TTC549 (cell line): Measurements from ENCODE around the gene KLHL17.

Experiments
- FAIRE-seq: peaks from 2 replicates; lab custom pipeline; 2012; peaks lifted over from hg19 to GRCh38; lab: Jason Lieb, UNC

KLHL17 gene

GRCh38 chr1:952603-953002 is 7.8 kb upstream of the KLHL17 start:
- no peak for FAIRE-seq

- no peak for FAIRE-seq
These were observed 6.7 kb upstream of the KLHL17 start for GRCh38 chr1:953524-954320.

- FAIRE-seq: no peak
These were observed 5.5 kb upstream of the KLHL17 start for GRCh38 chr1:954927-955326.

GRCh38 chr1:955474-955873 is 4.9 kb upstream of the KLHL17 start:
- no peak for FAIRE-seq

GRCh38 chr1:956636-957035 is 3.7 kb upstream of the KLHL17 start:
- no peak for FAIRE-seq

- FAIRE-seq: no peak
These were observed 1.3 kb upstream of the KLHL17 start, which contains the start of gene NOC2L for GRCh38 chr1:958823-959730. Gene NOC2L, minus strand, starts transcription at chr1:959256. Its CDS starts 16 bp downstream, at chr1:959240.

- no peak for FAIRE-seq
These were observed 537 bp upstream of the KLHL17 start for GRCh38 chr1:959731-960362.

- no peak for FAIRE-seq
These were observed 817 bp downstream of the KLHL17 start for GRCh38 chr1:961132-961669.

- no peak for FAIRE-seq
These were observed 2.3 kb downstream of the KLHL17 start for GRCh38 chr1:962381-963300.

- no peak for FAIRE-seq
These were observed 2.9 kb downstream of the KLHL17 start for GRCh38 chr1:963301-963651.

- FAIRE-seq: no peak
These were observed 3.6 kb downstream of the KLHL17 start for GRCh38 chr1:963746-964525.

- no peak for FAIRE-seq
These were observed 4.5 kb downstream of the KLHL17 start for GRCh38 chr1:964691-965525.

GRCh38 chr1:965526-966134 is 5.2 kb downstream of the KLHL17 start:
- FAIRE-seq: no peak

GRCh38 chr1:966135-966703 is 5.8 kb downstream of the KLHL17 start, which contains the start of gene PLEKHN1:
Gene PLEKHN1, plus strand, starts transcription at chr1:966482. Its CDS starts 50 bp downstream, at chr1:966532.
- no peak for FAIRE-seq

GRCh38 chr1:966704-967300 is 6.4 kb downstream of the KLHL17 start:
- FAIRE-seq: no peak

GRCh38 chr1:967466-968343 is 7.3 kb downstream of the KLHL17 start:
- no peak for FAIRE-seq

- no peak for FAIRE-seq
These were observed 9.0 kb downstream of the KLHL17 start for GRCh38 chr1:969260-969855.
